Stimulated activated naive CD4-positive, alpha-beta T cell (primary cell): ENCODE data around the gene FILIP1L.
"Not testable (repeated sequence)": the region's sequence is repeated elsewhere in the genome, so short reads cannot be mapped to it uniquely, and the experiment has no call there.

Source experiments
- DNase-seq, 6 experiments: peaks; one replicate each; lab custom pipeline; 2025; lab: John Stamatoyannopoulos, UW

FILIP1L gene

GRCh38 chr3:99842826-99843589, 271.3 kb downstream of the FILIP1L start:
- DNase-seq: no peak

DNA sequence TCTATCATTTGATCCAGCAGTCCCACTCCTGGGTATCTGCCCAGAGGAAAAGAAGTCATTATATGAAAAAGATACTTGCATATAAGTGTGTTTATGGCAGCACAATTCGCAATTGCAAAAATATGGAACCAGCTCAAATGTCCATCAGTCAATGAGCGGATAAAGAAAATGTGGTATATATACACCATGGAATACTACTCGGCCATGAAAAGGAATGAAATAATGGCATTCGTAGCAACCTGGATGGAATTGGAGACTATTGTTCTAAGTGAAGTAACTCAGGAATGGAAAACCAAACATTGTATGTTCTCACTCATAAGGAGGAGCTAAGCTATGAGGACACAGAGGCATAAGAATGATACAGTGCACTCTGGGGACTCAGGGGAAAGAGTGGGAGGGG, 272.4 kb downstream of the FILIP1L start:
- not testable (repeated sequence) for DNase-seq

GRCh38 chr3:99839613-99840012, 274.7 kb downstream of the FILIP1L start:
- no peak for DNase-seq

DNA sequence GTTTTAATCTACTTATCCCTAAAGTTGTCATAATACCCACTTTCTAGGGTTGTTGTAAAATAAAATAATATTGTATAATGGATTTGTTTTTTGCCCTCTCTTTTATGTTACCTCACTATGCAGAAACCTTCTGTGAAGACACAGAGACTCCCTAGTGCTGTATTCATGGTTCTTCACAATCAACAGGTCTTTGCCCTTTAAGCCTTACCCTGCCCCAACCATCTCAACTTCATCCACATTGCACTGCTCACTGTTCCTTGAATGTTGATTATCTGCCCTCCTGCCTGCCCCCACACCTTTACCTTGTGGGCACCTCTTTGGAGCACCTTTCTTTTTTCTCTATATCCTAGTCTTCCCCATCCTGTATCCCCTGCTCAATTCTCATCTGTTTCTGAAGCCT, 275.5 kb downstream of the FILIP1L start:
- DNase-seq: no peak

GRCh38 chr3:99837715-99838114, 276.6 kb downstream of the FILIP1L start:
- DNase-seq: no peak

DNA sequence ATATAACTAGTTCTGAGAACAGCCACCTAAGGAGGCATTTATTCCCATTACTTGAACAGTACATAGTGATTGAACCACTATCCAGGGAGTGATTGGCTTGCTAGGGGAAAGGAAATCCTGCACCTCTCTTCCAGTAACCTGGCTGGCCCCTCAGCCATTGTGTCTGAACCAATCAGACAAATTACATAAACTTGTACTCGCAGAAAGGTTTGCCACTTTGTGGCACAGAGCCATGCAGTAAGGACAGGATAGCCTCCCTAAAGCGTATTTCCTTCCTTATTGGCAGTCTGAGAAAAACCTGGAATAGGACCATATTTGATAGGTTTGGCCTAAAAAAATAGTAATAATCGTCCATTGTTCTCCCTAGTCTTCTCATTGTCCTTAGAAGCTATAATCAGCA, 277.6 kb downstream of the FILIP1L start:
- DNase-seq: no peak

- DNase-seq: no peak
Observed at GRCh38 chr3:99834211-99834957, 279.9 kb downstream of the FILIP1L start.

GRCh38 chr3:99833617-99834205, 280.6 kb downstream of the FILIP1L start:
- DNase-seq: no peak

DNA sequence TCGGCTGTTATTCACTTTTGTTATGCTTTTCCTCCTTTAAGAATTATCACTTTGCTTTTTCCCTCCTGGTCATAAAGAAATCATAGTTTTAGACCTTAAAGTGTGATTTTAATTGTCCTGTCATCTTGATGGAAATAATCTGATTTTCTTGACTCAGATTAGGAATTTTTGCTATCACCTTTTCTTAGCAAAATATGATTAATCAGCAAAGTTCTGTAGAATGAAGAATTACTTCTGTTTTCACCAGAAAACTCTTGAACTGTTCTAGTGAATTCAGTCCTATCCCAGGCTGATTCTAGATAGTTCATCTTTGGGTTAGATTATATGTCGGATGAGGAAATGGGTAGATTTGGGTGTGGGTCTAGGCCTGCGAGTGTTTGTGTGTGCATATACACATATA, 284.5 kb downstream of the FILIP1L start:
- DNase-seq: no peak

GRCh38 chr3:99825004-99825640, 289.2 kb downstream of the FILIP1L start:
- no peak for DNase-seq

DNA sequence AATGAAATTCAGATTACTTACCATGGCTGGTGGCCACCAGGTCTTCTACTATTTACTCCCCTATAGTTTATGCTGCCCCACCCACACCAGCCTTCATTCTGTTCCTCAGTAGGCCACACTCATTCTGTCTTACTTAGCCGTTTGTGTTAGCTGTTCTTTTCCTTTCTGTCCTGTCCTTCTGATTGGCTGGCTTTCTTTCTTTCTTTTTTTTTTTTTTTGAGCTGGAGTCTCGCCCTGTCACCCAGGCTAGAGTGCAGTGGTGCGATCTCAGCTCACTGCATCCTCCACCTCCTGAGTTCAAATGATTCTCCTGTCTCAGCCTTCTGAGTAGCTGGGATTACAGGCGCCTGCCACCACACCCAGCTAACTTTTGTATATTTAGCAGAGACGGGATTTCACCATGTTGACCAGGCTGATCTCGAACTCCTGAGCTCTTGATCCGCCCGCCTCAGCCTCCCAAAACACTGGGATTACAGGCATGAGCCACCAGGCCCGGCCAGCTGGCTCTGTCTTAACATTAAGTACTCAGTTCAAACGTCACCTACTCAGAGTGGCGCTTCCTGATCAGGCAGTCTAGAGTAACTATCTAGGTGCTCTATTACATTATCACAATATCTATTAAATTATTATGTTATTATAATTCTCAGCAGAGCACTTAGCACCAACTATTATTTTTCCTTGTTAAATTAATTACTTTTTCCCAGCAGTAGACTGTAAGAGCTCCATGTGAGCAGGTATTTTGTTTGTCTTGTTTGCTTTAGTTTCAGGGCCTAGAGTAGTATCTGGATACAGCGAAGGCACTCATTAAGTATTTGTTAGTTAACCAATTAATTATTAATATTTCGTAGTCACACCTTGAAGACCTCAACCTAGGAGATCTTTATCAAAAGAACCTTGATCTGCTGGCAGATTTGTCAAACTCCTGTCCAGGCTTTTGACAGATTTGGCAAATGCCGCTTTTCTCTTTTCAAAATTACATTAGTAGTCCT, 290.3 kb downstream of the FILIP1L start:
- DNase-seq: no peak

- DNase-seq: no peak
Observed at GRCh38 chr3:99818818-99819217, 295.5 kb downstream of the FILIP1L start.

DNA sequence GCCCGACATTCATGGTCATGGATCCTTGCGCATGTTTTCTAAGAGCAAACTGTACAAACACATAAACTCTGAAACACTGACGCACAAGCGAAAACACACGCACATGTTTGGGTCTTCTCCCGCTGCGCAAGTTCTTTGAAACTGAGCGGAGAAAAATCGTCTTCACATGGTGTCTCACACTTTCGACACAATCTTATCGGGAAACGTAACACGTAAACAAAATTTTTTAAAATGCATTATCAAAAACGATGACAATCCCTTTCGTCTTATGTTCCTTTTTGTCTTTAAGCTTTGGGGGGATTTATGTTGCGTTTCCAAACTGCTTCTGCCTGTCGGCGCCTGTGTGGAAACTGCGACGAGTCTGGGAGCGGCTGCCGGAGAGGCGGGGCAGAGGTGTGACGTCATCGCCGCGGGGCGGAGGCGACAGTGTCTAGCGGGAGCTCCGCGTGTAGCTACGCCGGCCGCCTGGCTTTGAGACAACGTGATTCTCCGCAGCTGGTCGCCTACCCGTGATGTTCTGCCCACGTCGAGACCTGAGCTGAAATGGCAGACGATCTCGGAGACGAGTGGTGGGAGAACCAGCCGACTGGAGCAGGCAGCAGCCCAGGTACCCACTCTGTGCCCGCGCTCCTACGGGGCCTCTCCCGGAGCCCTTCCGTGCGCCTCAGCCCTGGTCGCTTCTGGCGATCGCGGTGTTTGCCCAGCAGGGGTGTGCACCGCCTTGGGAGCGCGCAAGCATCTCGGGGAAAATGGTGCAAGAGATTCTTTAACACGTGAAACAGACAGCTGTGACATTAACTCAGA, 296.7 kb downstream of the FILIP1L start, which contains the start of gene CMSS1:
TSS of gene CMSS1 (plus strand) at position 426 of the 804 bp plus-strand sequence.
- DNase-seq: peak; percentile 91 to 98 (median 94)

GRCh38 chr3:99817047-99817436, 297.3 kb downstream of the FILIP1L start:
- DNase-seq: peak in 2 of 6 experiments; percentile 25 to 61

DNA sequence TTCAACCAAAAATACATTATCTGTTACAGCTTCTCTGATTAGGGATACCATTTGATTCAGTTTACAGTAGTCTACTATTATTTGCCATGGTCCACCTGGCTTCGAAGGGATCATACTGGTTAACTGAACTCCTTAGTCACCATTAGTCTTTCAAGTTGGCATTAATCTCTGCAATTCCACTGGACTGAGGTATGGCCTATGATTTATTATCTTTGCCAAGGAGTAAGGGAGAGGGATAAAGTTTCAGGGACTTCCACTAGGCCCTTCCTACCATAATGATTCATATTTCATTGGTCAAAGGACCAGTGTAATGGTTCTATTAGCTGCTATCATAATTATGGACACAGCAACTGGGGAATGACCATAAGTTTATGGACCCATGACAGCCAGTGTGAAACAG, 303.9 kb downstream of the FILIP1L start:
- DNase-seq: no peak

- no peak for DNase-seq
Observed at GRCh38 chr3:99809565-99809964, 304.7 kb downstream of the FILIP1L start.

- peak in 3 of 6 experiments; percentile 11 to 21 (median 21) for DNase-seq
Observed at GRCh38 chr3:99808163-99808794, 306.0 kb downstream of the FILIP1L start.

- no peak for DNase-seq
Observed at GRCh38 chr3:99805160-99805559, 309.1 kb downstream of the FILIP1L start.

GRCh38 chr3:99803297-99803696, 311.0 kb downstream of the FILIP1L start:
- DNase-seq: no peak

DNA sequence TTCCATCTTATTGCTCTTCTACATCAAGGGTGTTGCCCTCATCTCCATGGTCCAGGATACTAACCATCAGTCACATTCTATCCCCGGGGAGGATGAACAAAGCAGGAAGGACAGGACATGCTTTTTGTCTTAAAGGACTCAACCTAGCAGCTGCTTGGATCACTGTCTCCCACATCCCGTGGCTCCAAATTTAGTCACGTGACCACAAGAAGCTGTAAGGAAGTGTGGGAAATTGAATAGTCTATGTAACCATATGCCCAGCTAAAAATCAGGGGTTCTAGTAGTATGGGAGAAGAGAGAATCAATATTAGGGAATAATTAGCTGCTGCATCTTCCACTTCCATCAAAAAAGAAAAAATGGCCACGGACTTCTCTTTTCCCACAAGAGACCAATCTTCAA, 314.9 kb downstream of the FILIP1L start:
- DNase-seq: no peak
